Astrocyte (in vitro differentiated cells and primary cell): ENCODE measurements around the gene UBR3. TPM values are rescaled to one million over a fixed set of nuclear protein-coding genes. Genes with fewer than 3 reads are reported as not detected.
"Not testable (repeated sequence)": the region's sequence is repeated elsewhere in the genome, so short reads cannot be mapped to it uniquely, and the experiment has no call there.

Experiments
- DNase-seq: peaks from one replicate; pipeline ENCODE4 v3.0.0-alpha.2; 2010; ENCODE audit warnings: low read depth
- FAIRE-seq: peaks from 2 replicates; lab custom pipeline; 2011; peaks lifted over from hg19 to GRCh38; lab: Jason Lieb, UNC
- H2AFZ ChIP-seq: 2 replicates; pipeline ENCODE4 v1.6.0; 2012; ENCODE audit warnings: low read depth, low read length, inconsistent platforms
- H3K27ac ChIP-seq: 2 replicates; pipeline ENCODE4 v1.5.1; 2011; ENCODE audit warnings: low read depth, low read length, inconsistent platforms
- H3K27me3 ChIP-seq: 2 replicates; pipeline ENCODE4 v1.6.0; 2011; ENCODE audit warnings: low read length, inconsistent platforms; ENCODE audit not compliant: insufficient read depth
- H3K36me3 ChIP-seq: 2 replicates; pipeline ENCODE4 v1.5.1; 2011; ENCODE audit warnings: low read length, inconsistent platforms; ENCODE audit not compliant: insufficient read depth
- H3K4me1 ChIP-seq: 2 replicates; pipeline ENCODE4 v1.5.1; 2011; ENCODE audit warnings: low read length, inconsistent platforms; ENCODE audit not compliant: insufficient read depth
- H3K4me2 ChIP-seq: 2 replicates; pipeline ENCODE4 v1.6.0; 2012; ENCODE audit warnings: low read length, inconsistent platforms
- H3K4me3 ChIP-seq: 2 replicates; pipeline ENCODE4 v1.5.1; 2011; ENCODE audit warnings: low read depth, mild to moderate bottlenecking, low read length, inconsistent platforms; ENCODE audit not compliant: insufficient read depth
- H3K79me2 ChIP-seq: 2 replicates; pipeline ENCODE4 v1.6.0; 2012; ENCODE audit warnings: mild to moderate bottlenecking, low read length, inconsistent platforms; ENCODE audit not compliant: insufficient read depth
- H3K9ac ChIP-seq: 2 replicates; pipeline ENCODE4 v1.6.0; 2012; ENCODE audit warnings: mild to moderate bottlenecking, low read length, inconsistent platforms
- H3K9me3 ChIP-seq: 2 replicates; pipeline ENCODE4 v1.5.1; 2012; ENCODE audit warnings: low read depth, mild to moderate bottlenecking, low read length, inconsistent platforms; ENCODE audit not compliant: insufficient read depth
- H4K20me1 ChIP-seq: 2 replicates; pipeline ENCODE4 v1.6.0; 2012; ENCODE audit warnings: low read length, inconsistent platforms; ENCODE audit not compliant: insufficient read depth
- H3K27ac Mint-ChIP-seq: one replicate; pipeline ENCODE4 v1.8.0; 2021; ENCODE audit warnings: mild to moderate bottlenecking, mixed read lengths; ENCODE audit not compliant: unreplicated experiment
- H3K27me3 Mint-ChIP-seq: one replicate; pipeline ENCODE4 v1.8.0; 2021; ENCODE audit warnings: low read depth, mixed read lengths; ENCODE audit not compliant: unreplicated experiment
- H3K36me3 Mint-ChIP-seq: one replicate; pipeline ENCODE4 v1.8.0; 2021; ENCODE audit warnings: low read depth, mixed read lengths; ENCODE audit not compliant: unreplicated experiment
- H3K4me1 Mint-ChIP-seq: one replicate; pipeline ENCODE4 v1.8.0; 2021; ENCODE audit warnings: low read depth, mixed read lengths; ENCODE audit not compliant: unreplicated experiment
- H3K4me3 Mint-ChIP-seq: one replicate; pipeline ENCODE4 v1.8.0; 2021; ENCODE audit warnings: mild to moderate bottlenecking, moderate library complexity, mixed read lengths; ENCODE audit not compliant: unreplicated experiment
- H3K9me3 Mint-ChIP-seq: one replicate; pipeline ENCODE4 v1.8.0; 2021; ENCODE audit warnings: mild to moderate bottlenecking, mixed read lengths; ENCODE audit not compliant: unreplicated experiment
- EZH2 ChIP-seq: IDR thresholded peaks from 2 replicates; pipeline ENCODE4 v1.6.1; 2012; ENCODE audit warnings: mild to moderate bottlenecking, low read length, inconsistent platforms; ENCODE audit not compliant: insufficient read depth
- total RNA-seq: library from RNA; stranded (reverse); gene quantifications from 2 replicates; pipeline ENCODE4 v1.2.1, GENCODE V29; 2021
- TF ChIP-seq, protein P1 (sequence below): IDR thresholded peaks from 2 replicates; pipeline ENCODE4 v1.5.1; 2011; ENCODE audit warnings: low read depth, mild to moderate bottlenecking, inconsistent platforms, low read length, moderate library complexity; ENCODE audit not compliant: insufficient read depth

The UBR3 gene
- total RNA-seq, 1 donor from 2014 or later = 18.7 TPM

- TF ChIP-seq, protein P1, sequence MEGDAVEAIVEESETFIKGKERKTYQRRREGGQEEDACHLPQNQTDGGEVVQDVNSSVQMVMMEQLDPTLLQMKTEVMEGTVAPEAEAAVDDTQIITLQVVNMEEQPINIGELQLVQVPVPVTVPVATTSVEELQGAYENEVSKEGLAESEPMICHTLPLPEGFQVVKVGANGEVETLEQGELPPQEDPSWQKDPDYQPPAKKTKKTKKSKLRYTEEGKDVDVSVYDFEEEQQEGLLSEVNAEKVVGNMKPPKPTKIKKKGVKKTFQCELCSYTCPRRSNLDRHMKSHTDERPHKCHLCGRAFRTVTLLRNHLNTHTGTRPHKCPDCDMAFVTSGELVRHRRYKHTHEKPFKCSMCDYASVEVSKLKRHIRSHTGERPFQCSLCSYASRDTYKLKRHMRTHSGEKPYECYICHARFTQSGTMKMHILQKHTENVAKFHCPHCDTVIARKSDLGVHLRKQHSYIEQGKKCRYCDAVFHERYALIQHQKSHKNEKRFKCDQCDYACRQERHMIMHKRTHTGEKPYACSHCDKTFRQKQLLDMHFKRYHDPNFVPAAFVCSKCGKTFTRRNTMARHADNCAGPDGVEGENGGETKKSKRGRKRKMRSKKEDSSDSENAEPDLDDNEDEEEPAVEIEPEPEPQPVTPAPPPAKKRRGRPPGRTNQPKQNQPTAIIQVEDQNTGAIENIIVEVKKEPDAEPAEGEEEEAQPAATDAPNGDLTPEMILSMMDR = no peak
- TF ChIP-seq EZH2 = no peak
- Histone ChIP-seq H2AFZ (no peak overlapping the region), H3K4me3 (no peak overlapping the region), H3K4me1 (peaks cover 6% of the 10 kb centered on the region), H3K79me2 (no peaks in the 10 kb centered on the region), H3K27ac (no peak overlapping the region), H3K4me2 (no peak overlapping the region), H3K36me3 (no peaks in the 10 kb centered on the region), H3K9ac (no peak overlapping the region), H3K27me3 (no peaks in the 10 kb centered on the region), H4K20me1 (no peaks in the 10 kb centered on the region), H3K9me3 (no peaks in the 10 kb centered on the region)
- no peak overlapping the region for H3K27ac Mint-ChIP-seq
- H3K27me3 Mint-ChIP-seq = no peaks in the 10 kb centered on the region
- peak; percentile 36 for DNase-seq
- no peak for FAIRE-seq
- peaks cover 23% of the 10 kb centered on the region for H3K4me1 Mint-ChIP-seq
- no peak overlapping the region for H3K4me3 Mint-ChIP-seq
- H3K36me3 Mint-ChIP-seq = peaks cover 2% of the 10 kb centered on the region
- H3K9me3 Mint-ChIP-seq = peaks cover 11% of the 10 kb centered on the region
Observed at GRCh38 chr2:170121689-170122088, 294.4 kb downstream of the UBR3 start.

DNA sequence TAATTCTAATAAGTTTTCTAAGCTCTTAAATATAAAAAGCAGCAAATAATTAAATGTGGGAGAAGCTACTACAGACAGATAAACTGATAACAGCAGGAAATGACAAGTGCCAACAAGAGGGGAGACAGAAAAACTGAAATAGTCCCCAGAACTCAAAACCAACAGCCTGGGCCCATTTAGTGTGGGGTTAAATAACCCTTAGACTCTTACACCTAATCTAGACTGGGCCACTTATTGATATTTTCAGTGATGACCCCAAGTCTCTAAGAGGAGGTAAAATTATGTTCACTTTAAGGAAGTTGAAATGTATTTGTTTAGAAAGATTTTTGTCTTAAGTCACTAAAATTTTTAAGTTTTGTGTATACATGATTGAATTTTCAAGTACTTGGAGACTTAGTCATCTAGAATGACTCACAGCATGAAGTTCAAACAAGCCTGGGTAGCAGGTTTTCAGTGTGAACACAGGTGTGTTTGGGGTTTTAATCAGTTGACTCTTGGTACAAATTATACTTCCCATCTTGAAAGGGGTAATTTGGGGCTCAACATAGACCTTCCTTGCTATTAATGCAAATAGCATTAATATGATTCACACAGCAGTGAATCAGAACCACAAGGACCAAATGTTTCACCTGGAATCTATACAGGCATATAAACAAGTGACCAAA is 295.8 kb downstream of the UBR3 start:
- no peak for TF ChIP-seq EZH2
- TF ChIP-seq, protein P1 = no peak
- Histone ChIP-seq H3K9me3 (no peaks in the 10 kb centered on the region), H4K20me1 (no peaks in the 10 kb centered on the region), H3K27ac (no peak overlapping the region), H3K27me3 (no peaks in the 10 kb centered on the region), H3K4me3 (no peak overlapping the region), H3K36me3 (no peaks in the 10 kb centered on the region), H3K79me2 (no peaks in the 10 kb centered on the region), H3K4me2 (no peak overlapping the region), H3K9ac (no peak overlapping the region), H3K4me1 (peaks cover 6% of the 10 kb centered on the region), H2AFZ (no peak overlapping the region)
- FAIRE-seq = no peak
- Mint-ChIP-seq H3K27ac (no peak overlapping the region), H3K27me3 (no peaks in the 10 kb centered on the region), H3K4me3 (no peak overlapping the region), H3K36me3 (no peaks in the 10 kb centered on the region), H3K4me1 (peaks cover 23% of the 10 kb centered on the region), H3K9me3 (peaks cover 11% of the 10 kb centered on the region)
- DNase-seq = peak; percentile 68

- Histone ChIP-seq H3K27me3 (no peaks in the 10 kb centered on the region), H3K36me3 (no peaks in the 10 kb centered on the region), H2AFZ (no peak overlapping the region), H3K4me2 (no peak overlapping the region), H3K79me2 (no peaks in the 10 kb centered on the region), H3K4me1 (peaks cover 6% of the 10 kb centered on the region), H3K9me3 (no peaks in the 10 kb centered on the region), H3K4me3 (no peak overlapping the region), H3K27ac (no peak overlapping the region), H4K20me1 (no peaks in the 10 kb centered on the region), H3K9ac (no peak overlapping the region)
- H3K4me3 Mint-ChIP-seq = no peak overlapping the region
- H3K27me3 Mint-ChIP-seq = no peaks in the 10 kb centered on the region
- peaks cover 12% of the 10 kb centered on the region for H3K9me3 Mint-ChIP-seq
- H3K4me1 Mint-ChIP-seq = peaks cover 23% of the 10 kb centered on the region
- FAIRE-seq (no peak), DNase-seq (peak; percentile 30)
- no peak overlapping the region for H3K27ac Mint-ChIP-seq
- TF ChIP-seq, protein P1 = no peak
- TF ChIP-seq EZH2 = no peak
- H3K36me3 Mint-ChIP-seq = no peaks in the 10 kb centered on the region
Observed at GRCh38 chr2:170123593-170123992, 296.3 kb downstream of the UBR3 start.

- H3K36me3 Mint-ChIP-seq, H3K27me3 Mint-ChIP-seq, H3K27ac Mint-ChIP-seq, H3K79me2 ChIP-seq, H4K20me1 ChIP-seq, H3K27me3 ChIP-seq, FAIRE-seq, DNase-seq, H3K4me3 Mint-ChIP-seq, H3K4me2 ChIP-seq, H3K4me3 ChIP-seq, H3K4me1 ChIP-seq, H3K36me3 ChIP-seq, H3K9me3 Mint-ChIP-seq, H3K27ac ChIP-seq, H2AFZ ChIP-seq, H3K9ac ChIP-seq, H3K9me3 ChIP-seq: not testable (repeated sequence)
- H3K4me1 Mint-ChIP-seq = peaks cover 15% of the 10 kb centered on the region
Observed at GRCh38 chr2:170126138-170126728, 299.0 kb downstream of the UBR3 start.
